ENCODE data around the gene TLE1.

Gene TLE1

GRCh38 chr9:81537964-81538363 lies 151.4 kb downstream of the TLE1 start:
- no peaks in the 10 kb centered on the region for H3K9me3 ChIP-seq (ENCODE audit: severe bottlenecking)
- ATAC-seq (ENCODE audit: low read depth) (no peak), DNase-seq (ENCODE audit: low spot score) (no peak)
- no peak for TF ChIP-seq CTCF (IDR thresholded peaks at IDR 0.05; ENCODE audit: poor library complexity, severe bottlenecking)
- H3K27me3 ChIP-seq (ENCODE audit: insufficient read depth, poor library complexity, severe bottlenecking) = no peaks in the 10 kb centered on the region
- no peak overlapping the region for H3K27ac ChIP-seq (ENCODE audit: poor library complexity, severe bottlenecking)
- no peak overlapping the region for H3K4me3 ChIP-seq (ENCODE audit: severe bottlenecking)
- no peaks in the 10 kb centered on the region for H3K36me3 ChIP-seq (ENCODE audit: low read depth)
- H3K4me1 ChIP-seq (ENCODE audit: insufficient read depth, poor library complexity, severe bottlenecking) = peaks cover 24% of the 10 kb centered on the region

GRCh38 chr9:81536242-81537025 lies 152.9 kb downstream of the TLE1 start:
- peaks cover 24% of the 10 kb centered on the region for H3K4me1 ChIP-seq (ENCODE audit: insufficient read depth, poor library complexity, severe bottlenecking)
- H3K9me3 ChIP-seq (ENCODE audit: severe bottlenecking) = no peaks in the 10 kb centered on the region
- DNase-seq (ENCODE audit: low spot score) = no peak
- no peak for TF ChIP-seq CTCF (IDR thresholded peaks at IDR 0.05; ENCODE audit: poor library complexity, severe bottlenecking)
- no peak overlapping the region for H3K4me3 ChIP-seq (ENCODE audit: severe bottlenecking)
- no peaks in the 10 kb centered on the region for H3K36me3 ChIP-seq (ENCODE audit: low read depth)
- no peak for ATAC-seq (ENCODE audit: low read depth)
- H3K27ac ChIP-seq (ENCODE audit: poor library complexity, severe bottlenecking) = peak overlapping the region; percentile 86
- H3K27me3 ChIP-seq (ENCODE audit: insufficient read depth, poor library complexity, severe bottlenecking) = no peaks in the 10 kb centered on the region

- TF ChIP-seq CTCF (IDR thresholded peaks at IDR 0.05; ENCODE audit: poor library complexity, severe bottlenecking) = no peak
- DNase-seq (ENCODE audit: low spot score) = no peak
- no peaks in the 10 kb centered on the region for H3K27me3 ChIP-seq (ENCODE audit: insufficient read depth, poor library complexity, severe bottlenecking)
- ATAC-seq (ENCODE audit: low read depth) = peak; percentile 91
- no peaks in the 10 kb centered on the region for H3K9me3 ChIP-seq (ENCODE audit: severe bottlenecking)
- no peak overlapping the region for H3K4me3 ChIP-seq (ENCODE audit: severe bottlenecking)
- no peaks in the 10 kb centered on the region for H3K36me3 ChIP-seq (ENCODE audit: low read depth)
- H3K27ac ChIP-seq (ENCODE audit: poor library complexity, severe bottlenecking) = peak overlapping the region; percentile 86
- H3K4me1 ChIP-seq (ENCODE audit: insufficient read depth, poor library complexity, severe bottlenecking) = peaks cover 24% of the 10 kb centered on the region
Observed at GRCh38 chr9:81535542-81536241, 153.7 kb downstream of the TLE1 start.

GRCh38 chr9:81534138-81534875 lies 155.0 kb downstream of the TLE1 start:
- peaks cover 35% of the 10 kb centered on the region for H3K4me1 ChIP-seq (ENCODE audit: insufficient read depth, poor library complexity, severe bottlenecking)
- H3K27me3 ChIP-seq (ENCODE audit: insufficient read depth, poor library complexity, severe bottlenecking) = no peaks in the 10 kb centered on the region
- H3K27ac ChIP-seq (ENCODE audit: poor library complexity, severe bottlenecking) = peak overlapping the region; percentile 86
- H3K36me3 ChIP-seq (ENCODE audit: low read depth) = no peaks in the 10 kb centered on the region
- DNase-seq (ENCODE audit: low spot score) = no peak
- no peak for TF ChIP-seq CTCF (IDR thresholded peaks at IDR 0.05; ENCODE audit: poor library complexity, severe bottlenecking)
- no peak overlapping the region for H3K4me3 ChIP-seq (ENCODE audit: severe bottlenecking)
- H3K9me3 ChIP-seq (ENCODE audit: severe bottlenecking) = no peaks in the 10 kb centered on the region
- ATAC-seq (ENCODE audit: low read depth) = no peak
